Measurements from ENCODE around the gene EIF4E1B. TPM values are rescaled to one million over a fixed set of nuclear protein-coding genes. Genes with fewer than 3 reads are reported as not detected.

The EIF4E1B gene
- total and polyA plus RNA-seq, 12 donors, result not detected

- ATAC-seq (no peak), DNase-seq (no peak)
- TF ChIP-seq CTCF (IDR thresholded peaks at IDR 0.05), result no peak
- Histone ChIP-seq H3K9me3 (no peaks in the 10 kb centered on the region), H3K27me3 (peaks cover 9 to 95% (median 80%) of the 10 kb centered on the region in 7 donors), H3K27ac (no peak overlapping the region), H3K4me3 (no peak overlapping the region), H3K36me3 (no peaks in the 10 kb centered on the region), H3K4me1 (peaks cover 0 to 25% (median 19%) of the 10 kb centered on the region in 9 donors)
- WGBS, 2 donors, result 37 to 56% methylated on average over 7 of the region's 7 CpGs
- intact Hi-C loops (cut with DNase I), result no loop called here
Measured at GRCh38 chr5:176616511-176616910, 14.0 kb upstream of the EIF4E1B start.

- Histone ChIP-seq H3K9me3 (no peaks in the 10 kb centered on the region), H3K27me3 (peaks cover 9 to 93% (median 86%) of the 10 kb centered on the region in 7 donors), H3K4me3 (no peak overlapping the region), H3K4me1 (peaks cover 0 to 29% (median 23%) of the 10 kb centered on the region in 9 donors), H3K36me3 (no peaks in the 10 kb centered on the region), H3K27ac (no peak overlapping the region)
- no peak for ATAC-seq
- WGBS, 2 donors, result 33 to 34% methylated on average over 19 of the region's 19 CpGs
- TF ChIP-seq CTCF (IDR thresholded peaks at IDR 0.05), result no peak
- intact Hi-C loops (cut with DNase I), result no loop called here
- no peak for DNase-seq
Measured at GRCh38 chr5:176618783-176619182, 11.7 kb upstream of the EIF4E1B start.

- Histone ChIP-seq H3K36me3 (no peaks in the 10 kb centered on the region), H3K27ac (no peak overlapping the region), H3K4me3 (no peak overlapping the region), H3K9me3 (no peaks in the 10 kb centered on the region), H3K27me3 (peaks cover 9 to 97% (median 90%) of the 10 kb centered on the region in 7 donors), H3K4me1 (peaks cover 0 to 29% (median 23%) of the 10 kb centered on the region in 9 donors)
- DNase-seq, result peak; percentile 45 to 52
- ATAC-seq, result peak; percentile 55 to 76 (median 72)
- WGBS, 2 donors, result 2 to 3% methylated on average over 31 of the region's 31 CpGs
- intact Hi-C loops (cut with DNase I), result no loop called here
- peak in 4 of 9 donors; percentile 22 to 43 (median 33) for TF ChIP-seq CTCF (IDR thresholded peaks at IDR 0.05)
Measured at GRCh38 chr5:176619203-176619568, 11.3 kb upstream of the EIF4E1B start.

GRCh38 chr5:176619569-176620332 is 10.7 kb upstream of the EIF4E1B start:
- DNase-seq (no peak), ATAC-seq (no peak)
- Histone ChIP-seq H3K27me3 (peaks cover 9 to 97% (median 91%) of the 10 kb centered on the region in 7 donors), H3K9me3 (no peaks in the 10 kb centered on the region), H3K4me1 (peaks cover 0 to 29% (median 23%) of the 10 kb centered on the region in 9 donors), H3K27ac (no peak overlapping the region), H3K4me3 (peak overlapping the region in 1 of 10 donors; percentile 14), H3K36me3 (no peaks in the 10 kb centered on the region)
- intact Hi-C loops (cut with DNase I), result no loop called here
- WGBS, 2 donors, result 12 to 19% methylated on average over 58 to 59 of the region's 59 CpGs
- TF ChIP-seq CTCF (IDR thresholded peaks at IDR 0.05), result no peak

All from heart right ventricle (tissue), 16 donors.